HG03196 (cell line): ENCODE data around the gene GPR55.
A peak's percentile ranks its signal among the peaks of the same experiment; 100 is the strongest.
"Not testable (repeated sequence)": the region's sequence is repeated elsewhere in the genome, so short reads cannot be mapped to it uniquely, and the experiment has no call there.

Experiments used
- ATAC-seq: cut with Tn5 transposase; IDR thresholded peaks from one replicate; pipeline ENCODE4 v1.9.1; 2021; ENCODE audit not compliant: unreplicated experiment

Gene GPR55

GRCh38 chr2:230924470-230925341 lies at the start of gene GPR55:
Gene GPR55 (minus strand): TSS chr2:230925242. CDS start chr2:230910962, 14,280 bp downstream.
- ATAC-seq: peak; percentile 26

- peak; percentile 86 for ATAC-seq
These were observed 49.3 kb upstream of the GPR55 start for GRCh38 chr2:230974096-230974913.

GRCh38 chr2:230972046-230972445 lies 47.0 kb upstream of the GPR55 start:
- ATAC-seq: no peak

GRCh38 chr2:230969659-230970015 lies 44.6 kb upstream of the GPR55 start:
- no peak for ATAC-seq

- ATAC-seq: no peak
These were observed 44.0 kb upstream of the GPR55 start for GRCh38 chr2:230968921-230969658.

GRCh38 chr2:230968314-230968713 lies 43.3 kb upstream of the GPR55 start:
- ATAC-seq: not testable (repeated sequence)

- no peak for ATAC-seq
These were observed 42.1 kb upstream of the GPR55 start for GRCh38 chr2:230967113-230967512.

GRCh38 chr2:230964136-230964730 lies 39.2 kb upstream of the GPR55 start:
- no peak for ATAC-seq

GRCh38 chr2:230961091-230961491 lies 36.0 kb upstream of the GPR55 start:
- ATAC-seq: no peak

GRCh38 chr2:230960026-230960425 lies 35.0 kb upstream of the GPR55 start:
- no peak for ATAC-seq

GRCh38 chr2:230958820-230959756 lies 34.0 kb upstream of the GPR55 start:
- no peak for ATAC-seq

GRCh38 chr2:230957756-230958391 lies 32.8 kb upstream of the GPR55 start:
- ATAC-seq: no peak

GRCh38 chr2:230956827-230957755 lies 32.0 kb upstream of the GPR55 start:
- ATAC-seq: peak; percentile 57

- ATAC-seq: no peak
These were observed 30.2 kb upstream of the GPR55 start for GRCh38 chr2:230955163-230955737.

- ATAC-seq: no peak
These were observed 29.7 kb upstream of the GPR55 start for GRCh38 chr2:230954746-230955145.

- peak; percentile 30 for ATAC-seq
These were observed 28.8 kb upstream of the GPR55 start for GRCh38 chr2:230953845-230954244.

GRCh38 chr2:230952226-230952956 lies 27.3 kb upstream of the GPR55 start:
- no peak for ATAC-seq
